NB4 (cell line): ENCODE data around the gene DNAAF1.

Experiments
- DNase-seq: peaks from one replicate; pipeline ENCODE4 v3.0.0; 2010; ENCODE audit warnings: low read depth
- H3K4me3 ChIP-seq: one replicate; pipeline ENCODE4 v1.5.1; 2011; ENCODE audit warnings: mild to moderate bottlenecking, low read depth, low read length, moderate library complexity
- CTCF ChIP-seq: IDR thresholded peaks from one replicate; pipeline ENCODE4 v1.5.1; 2012; ENCODE audit warnings: low read depth, low read length
- MAX ChIP-seq: IDR thresholded peaks from 2 replicates; pipeline ENCODE4 v1.6.1; 2011; ENCODE audit warnings: low read depth, low read length
- MYC ChIP-seq: IDR thresholded peaks from 2 replicates; pipeline ENCODE4 v1.6.1; 2011; ENCODE audit warnings: low read depth, low read length
- POLR2A ChIP-seq: IDR thresholded peaks from 2 replicates; pipeline ENCODE4 v1.6.1; 2011; ENCODE audit warnings: mild to moderate bottlenecking; ENCODE audit not compliant: insufficient read length; ENCODE audit errors: extremely low read depth

The DNAAF1 gene

GRCh38 chr16:84155771-84156170 is 10.7 kb downstream of the DNAAF1 start:
- TF ChIP-seq MYC (no peak), MAX (no peak), CTCF (no peak), POLR2A (no peak)

DNA sequence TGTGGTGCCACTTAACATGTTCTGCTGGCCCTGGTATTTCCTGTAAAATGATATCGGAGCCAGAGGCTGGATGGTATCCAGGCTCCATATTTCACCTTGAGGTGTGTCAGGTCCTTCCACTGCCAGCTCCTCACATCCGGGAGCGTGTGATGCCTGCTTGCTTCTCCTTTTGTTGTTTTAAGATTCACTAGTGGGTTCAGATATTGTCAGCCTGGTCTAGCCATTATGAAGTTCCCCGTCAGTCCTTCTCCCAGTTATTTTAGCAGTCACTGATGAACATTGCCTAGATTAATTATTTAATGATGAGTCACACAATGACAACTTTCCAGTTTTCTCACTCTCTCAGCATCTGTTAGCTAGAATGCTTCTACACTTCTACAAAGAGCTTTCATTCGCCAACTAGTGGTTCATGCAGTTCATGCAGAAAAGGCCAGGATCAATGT is 11.3 kb downstream of the DNAAF1 start:
- no peak overlapping the region for H3K4me3 ChIP-seq
- no peak for DNase-seq
- TF ChIP-seq POLR2A (no peak), MYC (no peak), MAX (no peak), CTCF (no peak)

More at GRCh38 chr16:84155771-84156170, 10.7 kb downstream of the DNAAF1 start:
- H3K4me3 ChIP-seq = no peak overlapping the region
- DNase-seq = no peak

DNA sequence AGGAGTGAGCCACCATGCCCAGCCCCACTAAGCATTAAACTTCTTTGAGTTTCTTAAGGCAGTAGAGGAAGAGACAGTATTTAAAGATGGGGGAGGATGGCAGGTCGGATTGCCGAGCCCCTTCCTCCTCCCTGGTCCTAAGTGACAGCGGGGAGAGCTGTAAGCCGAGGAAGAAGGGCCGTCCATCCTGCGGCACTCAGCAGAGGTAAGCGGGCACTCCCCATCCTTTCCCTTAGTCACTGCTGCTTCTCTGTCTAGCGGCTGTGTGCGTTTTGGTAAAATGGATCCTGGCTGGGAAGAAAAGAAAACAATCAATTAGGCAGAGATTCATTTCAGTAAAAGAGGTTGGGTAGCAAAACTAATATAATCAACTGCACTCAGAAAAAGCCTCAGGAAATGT is 13.9 kb downstream of the DNAAF1 start:
- no peak for TF ChIP-seq MYC
- TF ChIP-seq MAX = no peak
- TF ChIP-seq POLR2A = no peak
- no peak for TF ChIP-seq CTCF
- no peak for DNase-seq

DNA sequence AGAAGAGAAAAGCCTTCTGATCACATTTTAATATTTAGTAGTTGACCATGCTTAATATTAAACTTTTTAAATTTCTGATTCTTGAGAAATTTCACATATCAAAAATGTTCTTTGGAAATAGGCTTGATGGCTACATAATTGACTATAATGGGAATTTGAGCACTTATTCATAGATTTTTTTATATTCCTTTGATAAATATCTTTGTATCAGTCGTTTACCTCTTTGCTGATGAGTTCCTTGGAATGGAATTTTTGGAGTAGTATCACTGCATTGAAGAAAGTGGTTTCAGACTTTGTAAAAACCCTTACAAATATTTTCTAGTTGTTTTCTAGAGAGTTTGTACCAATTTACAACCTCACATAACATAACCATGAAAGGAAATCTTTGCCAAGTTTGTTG is 14.7 kb downstream of the DNAAF1 start:
- no peak overlapping the region for H3K4me3 ChIP-seq

More for the DNA sequence above, 13.9 kb downstream of the DNAAF1 start:
- H3K4me3 ChIP-seq = no peak overlapping the region

DNA sequence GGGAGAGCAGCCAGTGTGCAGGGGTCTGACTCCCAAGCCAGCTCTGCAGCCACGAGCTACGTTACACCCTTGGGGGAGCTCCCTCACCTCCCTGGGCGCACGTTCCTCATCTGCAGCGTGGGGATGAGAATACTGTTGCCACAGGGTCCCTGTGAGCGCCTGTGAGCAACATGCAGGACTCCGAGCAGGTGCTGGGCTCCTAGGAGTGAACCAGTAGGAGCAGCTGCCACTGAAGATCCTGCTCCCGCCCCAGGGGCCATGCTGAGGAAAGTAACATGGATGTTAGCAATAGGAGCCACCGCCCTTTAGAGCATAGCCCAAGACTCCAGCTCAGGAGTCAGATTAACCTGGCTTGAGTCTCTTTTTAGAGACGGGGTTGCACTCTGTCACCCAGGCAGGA is 15.9 kb downstream of the DNAAF1 start:
- DNase-seq = no peak
- no peak for TF ChIP-seq MYC
- no peak for TF ChIP-seq POLR2A
- no peak for TF ChIP-seq MAX
- TF ChIP-seq CTCF = no peak
- no peak overlapping the region for H3K4me3 ChIP-seq

More for the DNA sequence above, 14.7 kb downstream of the DNAAF1 start:
- DNase-seq = no peak
- TF ChIP-seq MAX (no peak), CTCF (no peak), MYC (no peak), POLR2A (no peak)
